H9 (cell line): ENCODE data around the gene CD86. TPM values are rescaled to one million over a fixed set of nuclear protein-coding genes. Genes with fewer than 3 reads are reported as not detected.

Source experiments
- DNase-seq: peaks from one replicate; pipeline ENCODE4 v3.0.0-alpha.2; 2017
- H2AFZ ChIP-seq: one replicate; pipeline ENCODE4 v1.6.1; 2013; ENCODE audit warnings: mild to moderate bottlenecking, low read length, control low read depth, moderate library complexity
- H2AK5ac ChIP-seq: 2 replicates; pipeline ENCODE4 v1.6.1; 2013; ENCODE audit warnings: low read length, control low read depth, mixed read lengths; ENCODE audit not compliant: insufficient read length
- H2BK120ac ChIP-seq: one replicate; pipeline ENCODE4 v1.6.1; 2013; ENCODE audit warnings: low read depth, mild to moderate bottlenecking, low read length, control low read depth, inconsistent platforms; ENCODE audit not compliant: poor library complexity, severe bottlenecking
- H2BK12ac ChIP-seq: 2 replicates; pipeline ENCODE4 v1.6.1; 2013; ENCODE audit warnings: low read length, control low read depth, mixed read lengths, low read depth; ENCODE audit not compliant: insufficient read length
- H2BK15ac ChIP-seq: 2 replicates; pipeline ENCODE4 v1.6.1; 2013; ENCODE audit warnings: low read depth, low read length, control low read depth
- H2BK20ac ChIP-seq: one replicate; pipeline ENCODE4 v1.6.1; 2013; ENCODE audit warnings: low read depth, mild to moderate bottlenecking, low read length, control low read depth, inconsistent platforms; ENCODE audit not compliant: poor library complexity, severe bottlenecking
- H2BK5ac ChIP-seq: 2 replicates; pipeline ENCODE4 v1.6.1; 2013; ENCODE audit warnings: low read length, control low read depth, mixed read lengths; ENCODE audit not compliant: insufficient read length
- H3K14ac ChIP-seq: 2 replicates; pipeline ENCODE4 v1.6.1; 2013; ENCODE audit warnings: low read length, control low read depth; ENCODE audit not compliant: insufficient read depth
- H3K18ac ChIP-seq: 2 replicates; pipeline ENCODE4 v1.6.1; 2013; ENCODE audit warnings: low read depth, mild to moderate bottlenecking, mixed read lengths, low read length, control low read depth; ENCODE audit not compliant: insufficient read length
- H3K23ac ChIP-seq: 2 replicates; pipeline ENCODE4 v1.6.1; 2013; ENCODE audit warnings: low read length, control low read depth, mixed read lengths, low read depth; ENCODE audit not compliant: insufficient read length
- H3K23me2 ChIP-seq: 2 replicates; pipeline ENCODE4 v1.6.1; 2013; ENCODE audit warnings: low read depth, mild to moderate bottlenecking, mixed read lengths, low read length, control low read depth; ENCODE audit not compliant: insufficient read length, poor library complexity, severe bottlenecking
- H3K27ac ChIP-seq: 2 replicates; pipeline ENCODE4 v1.5.1; 2013; ENCODE audit warnings: low read length, control low read depth, mixed read lengths, low read depth; ENCODE audit not compliant: insufficient read length
- H3K27me3 ChIP-seq: 2 replicates; pipeline ENCODE4 v1.6.1; 2013; ENCODE audit warnings: low read length, control low read depth, inconsistent platforms; ENCODE audit not compliant: insufficient read depth
- H3K4ac ChIP-seq: 2 replicates; pipeline ENCODE4 v1.6.1; 2013; ENCODE audit warnings: low read depth, mild to moderate bottlenecking, control low read depth, inconsistent platforms, low read length, moderate library complexity
- H3K4me1 ChIP-seq: 2 replicates; pipeline ENCODE4 v1.6.1; 2013; ENCODE audit warnings: low read length, control low read depth, inconsistent platforms; ENCODE audit not compliant: insufficient read depth
- H3K4me2 ChIP-seq: 2 replicates; pipeline ENCODE4 v1.6.1; 2013; ENCODE audit warnings: low read length, control low read depth, mixed read lengths; ENCODE audit not compliant: insufficient read length, insufficient read depth
- H3K56ac ChIP-seq: 2 replicates; pipeline ENCODE4 v1.6.1; 2013; ENCODE audit warnings: low read depth, mild to moderate bottlenecking, mixed read lengths, low read length, control low read depth; ENCODE audit not compliant: insufficient read length
- H3K79me1 ChIP-seq: 2 replicates; pipeline ENCODE4 v1.6.1; 2013; ENCODE audit warnings: low read depth, mild to moderate bottlenecking, moderate library complexity, low read length, control low read depth, inconsistent platforms; ENCODE audit not compliant: insufficient read depth, poor library complexity, severe bottlenecking
- H3K79me2 ChIP-seq: 2 replicates; pipeline ENCODE4 v1.6.1; 2013; ENCODE audit warnings: low read length, control low read depth, inconsistent platforms; ENCODE audit not compliant: insufficient read depth
- H3K9ac ChIP-seq: 2 replicates; pipeline ENCODE4 v1.6.1; 2013; ENCODE audit warnings: low read length, control low read depth, mixed read lengths; ENCODE audit not compliant: insufficient read length; ENCODE audit errors: extremely low read depth
- H3K9me3 ChIP-seq: one replicate; pipeline ENCODE4 v1.6.1; 2013; ENCODE audit warnings: low read depth, low read length, inconsistent platforms; ENCODE audit not compliant: control insufficient read depth
- H3T11ph ChIP-seq: one replicate; pipeline ENCODE4 v1.6.1; 2013; ENCODE audit warnings: mild to moderate bottlenecking, low read length, control low read depth, inconsistent platforms
- H4K20me1 ChIP-seq: one replicate; pipeline ENCODE4 v1.6.1; 2013; ENCODE audit not compliant: control insufficient read depth, insufficient read length, insufficient read depth
- H4K5ac ChIP-seq: 2 replicates; pipeline ENCODE4 v1.6.1; 2013; ENCODE audit warnings: low read depth, mild to moderate bottlenecking, mixed read lengths, low read length, control low read depth; ENCODE audit not compliant: insufficient read length
- H4K8ac ChIP-seq: replicated peaks from 2 replicates; pipeline ENCODE4 v1.6.1; 2013; ENCODE audit warnings: low read length, control low read depth, mixed read lengths, low read depth; ENCODE audit not compliant: insufficient read length
- H4K91ac ChIP-seq: 2 replicates; pipeline ENCODE4 v1.6.1; 2013; ENCODE audit warnings: low read depth, mild to moderate bottlenecking, moderate library complexity, mixed read lengths, low read length, control low read depth; ENCODE audit not compliant: insufficient read length
- H3K27ac Mint-ChIP-seq, 3 experiments: 2 replicates in 2 of 3; 3 replicates in 1 of 3; pipeline ENCODE4 v1.8.0; 2020 to 2021; ENCODE audit warnings: mixed read lengths in 3 of 3, mild to moderate bottlenecking in 1 of 3, moderate library complexity in 1 of 3
- H3K27me3 Mint-ChIP-seq: 2 replicates; pipeline ENCODE4 v1.8.0; 2021; ENCODE audit warnings: low read depth, mild to moderate bottlenecking, moderate library complexity, mixed read lengths
- H3K36me3 Mint-ChIP-seq, 3 experiments: 2 replicates in 2 of 3; 3 replicates in 1 of 3; pipeline ENCODE4 v1.8.0; 2020 to 2021; ENCODE audit warnings: low read depth in 3 of 3, mixed read lengths in 3 of 3; ENCODE audit not compliant: insufficient read depth in 1 of 3
- H3K4me1 Mint-ChIP-seq, 2 experiments: 2 replicates each; pipeline ENCODE4 v1.8.0; 2020; ENCODE audit warnings: mixed read lengths in 2 of 2
- H3K4me3 Mint-ChIP-seq, 2 experiments: 2 replicates in 1 of 2; 3 replicates in 1 of 2; pipeline ENCODE4 v1.8.0; 2020 to 2021; ENCODE audit warnings: mild to moderate bottlenecking in 2 of 2, mixed read lengths in 2 of 2, moderate library complexity in 1 of 2
- H3K9me3 Mint-ChIP-seq, 2 experiments: 2 replicates in 1 of 2; 3 replicates in 1 of 2; pipeline ENCODE4 v1.8.0; 2020; ENCODE audit warnings: mild to moderate bottlenecking in 2 of 2, mixed read lengths in 2 of 2, moderate library complexity in 1 of 2
- CTCF ChIP-seq: fragments of 200-600 bp; sonication (generic); conservative IDR thresholded peaks from 3 replicates; pipeline ENCODE4 v1.8.0; 2021; ENCODE audit warnings: antibody characterized with exemption, mild to moderate bottlenecking
- WGBS: extraction: QIAGEN DNeasy Blood & Tissue Kit; methylation state at CpG from one replicate; pipeline ENCODE4 v1.1.7; 2013; ENCODE audit warnings: missing lambda C conversion rate, low lambda C conversion rate, mixed read lengths; ENCODE audit not compliant: insufficient read length; ENCODE audit errors: extremely low coverage; 5-methylcytosine and 5-hydroxymethylcytosine counted together
- total RNA-seq: library from RNA; stranded (reverse); gene quantifications from 2 replicates; pipeline ENCODE4 v1.2.1, GENCODE V29; 2021

CD86 gene
- total RNA-seq, 1 experiment from 2014 or later: not detected

GRCh38 chr3:122052968-122053367, 2.2 kb upstream of the CD86 start:
- Histone ChIP-seq H3K27ac (no peak overlapping the region), H3K4me2 (no peak overlapping the region), H4K91ac (no peak overlapping the region), H3K4me1 (no peaks in the 10 kb centered on the region; the same call in 1 of the 2 replicates), H3K23me2 (no peaks in the 10 kb centered on the region), H4K20me1 (no peaks in the 10 kb centered on the region), H4K8ac (no peak overlapping the region), H3K4ac (no peak overlapping the region), H2AFZ (no peak overlapping the region), H3K27me3 (no peaks in the 10 kb centered on the region), H2BK12ac (no peak overlapping the region), H3K79me1 (no peaks in the 10 kb centered on the region), H3T11ph (no peak overlapping the region), H3K79me2 (no peaks in the 10 kb centered on the region), H2BK5ac (no peak overlapping the region), H3K14ac (no peak overlapping the region), H2BK120ac (no peak overlapping the region), H4K5ac (no peak overlapping the region), H2AK5ac (no peak overlapping the region), H3K9me3 (no peaks in the 10 kb centered on the region), H3K18ac (no peak overlapping the region), H3K9ac (no peak overlapping the region), H3K56ac (no peak overlapping the region), H2BK15ac (no peak overlapping the region), H3K23ac (no peak overlapping the region), H2BK20ac (no peak overlapping the region)
- H3K27me3 Mint-ChIP-seq: no peaks in the 10 kb centered on the region
- peaks cover 0 to 8% (median 1%) of the 10 kb centered on the region in 3 experiments; a peak in 4 of 7 replicates for H3K36me3 Mint-ChIP-seq
- H3K9me3 Mint-ChIP-seq: peaks cover 8 to 10% of the 10 kb centered on the region in 2 experiments; a peak in 4 of 5 replicates
- no peak for DNase-seq
- H3K4me3 Mint-ChIP-seq: no peak overlapping the region
- no peak for TF ChIP-seq CTCF
- WGBS: no CpG with 5 or more reads among the region's 3 CpGs
- H3K27ac Mint-ChIP-seq: no peak overlapping the region
- H3K4me1 Mint-ChIP-seq: peaks cover 12 to 13% of the 10 kb centered on the region in 2 experiments
